ENCODE results near the gene RHOG.

DNA sequence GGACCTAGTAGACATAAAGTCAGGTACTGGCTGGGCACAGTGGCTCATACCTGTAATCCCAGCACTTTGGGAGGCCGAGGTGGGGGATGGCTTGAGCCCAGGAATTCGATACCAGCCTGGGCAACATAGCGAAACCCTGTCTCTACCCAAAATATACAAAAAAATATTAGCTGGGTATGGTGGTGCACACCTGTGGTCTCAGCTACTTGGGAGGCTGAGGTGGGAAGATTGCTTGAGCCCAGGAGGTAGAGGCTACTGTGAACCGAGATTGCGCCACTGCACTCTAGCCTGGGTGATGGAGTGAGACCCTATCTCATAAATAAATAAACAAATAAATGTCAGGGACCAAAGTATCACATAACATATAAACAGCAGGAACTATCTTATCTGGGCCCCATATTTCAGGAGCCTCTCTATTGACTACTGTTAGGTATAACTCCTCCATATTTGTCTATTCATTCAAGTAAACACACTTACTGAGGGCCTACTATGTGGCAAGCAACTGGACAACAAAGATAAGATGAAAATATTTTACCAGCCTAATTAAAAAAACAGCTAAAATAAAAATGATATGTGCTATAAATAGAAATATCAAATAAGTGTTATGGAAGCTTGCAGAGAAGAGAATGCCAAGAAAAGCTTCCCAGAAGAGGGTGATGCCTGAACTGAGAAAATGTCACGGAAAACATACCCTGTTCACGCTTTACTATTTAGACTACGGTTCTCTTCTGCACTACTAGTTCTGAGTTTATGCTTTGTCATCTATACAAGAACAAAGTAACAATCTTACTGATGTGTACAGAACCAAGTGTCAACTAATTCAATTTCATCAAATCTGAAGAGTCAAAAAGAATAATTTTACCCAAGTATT is 45.4 kb downstream of the RHOG start:
- TF ChIP-seq POLR2A (IDR thresholded peaks at IDR 0.05) (no peak), CTCF (IDR thresholded peaks at IDR 0.05 in 4 of 5, conservative IDR thresholded peaks at IDR 0.05 in 1 of 5) (no peak)

Measured in gastrocnemius medialis (tissue), 4 donors.